Kasumi-1 (cell line): ENCODE data around the gene SLC44A1.

Source experiments
- DNase-seq, 2 experiments: peaks; one replicate each; lab custom pipeline; 2025; lab: John Stamatoyannopoulos, UW

The SLC44A1 gene

GRCh38 chr9:105339849-105340248 is 95.4 kb downstream of the SLC44A1 start:
- DNase-seq: no peak

- peak in 1 of 2 experiments; percentile 3 for DNase-seq
Measured at GRCh38 chr9:105341434-105342146, 97.1 kb downstream of the SLC44A1 start.

GRCh38 chr9:105342147-105342505 is 97.7 kb downstream of the SLC44A1 start:
- no peak for DNase-seq

GRCh38 chr9:105344283-105344682 is 99.8 kb downstream of the SLC44A1 start:
- DNase-seq: no peak

- DNase-seq: no peak
Measured at GRCh38 chr9:105345626-105346025, 101.2 kb downstream of the SLC44A1 start.

GRCh38 chr9:105346273-105346672 is 101.8 kb downstream of the SLC44A1 start:
- no peak for DNase-seq

- DNase-seq: no peak
Measured at GRCh38 chr9:105354448-105354847, 110.0 kb downstream of the SLC44A1 start.

GRCh38 chr9:105355781-105356180 is 111.3 kb downstream of the SLC44A1 start:
- DNase-seq: no peak

- DNase-seq: no peak
Measured at GRCh38 chr9:105357937-105358336, 113.5 kb downstream of the SLC44A1 start.

- DNase-seq: no peak
Measured at GRCh38 chr9:105359892-105360291, 115.4 kb downstream of the SLC44A1 start.

GRCh38 chr9:105360344-105360743 is 115.9 kb downstream of the SLC44A1 start:
- DNase-seq: no peak

GRCh38 chr9:105361873-105362272 is 117.4 kb downstream of the SLC44A1 start:
- DNase-seq: no peak

- DNase-seq: no peak
Measured at GRCh38 chr9:105362470-105362869, 118.0 kb downstream of the SLC44A1 start.

GRCh38 chr9:105363837-105364236 is 119.4 kb downstream of the SLC44A1 start:
- no peak for DNase-seq

GRCh38 chr9:105369911-105370310 is 125.5 kb downstream of the SLC44A1 start:
- no peak for DNase-seq

- DNase-seq: no peak
Measured at GRCh38 chr9:105373723-105374122, 129.3 kb downstream of the SLC44A1 start.

- no peak for DNase-seq
Measured at GRCh38 chr9:105375323-105375722, 130.9 kb downstream of the SLC44A1 start.

GRCh38 chr9:105376893-105377292 is 132.4 kb downstream of the SLC44A1 start:
- DNase-seq: no peak

- no peak for DNase-seq
Measured at GRCh38 chr9:105385381-105385985, 141.0 kb downstream of the SLC44A1 start.

- DNase-seq: no peak
Measured at GRCh38 chr9:105389796-105390195, 145.3 kb downstream of the SLC44A1 start.

- no peak for DNase-seq
Measured at GRCh38 chr9:105390871-105391270, 146.4 kb downstream of the SLC44A1 start.

GRCh38 chr9:105391288-105391687 is 146.8 kb downstream of the SLC44A1 start:
- no peak for DNase-seq

GRCh38 chr9:105392531-105392930 is 148.1 kb downstream of the SLC44A1 start:
- DNase-seq: no peak
